SK-N-SH (cell line): ENCODE data around the gene USP51.

Source experiments
- CTCF ChIP-seq: fragments of 200-600 bp; sonication (generic); IDR thresholded peaks from 2 replicates; pipeline ENCODE4 v1.6.1; 2017; ENCODE audit warnings: antibody characterized with exemption, mild to moderate bottlenecking, moderate library complexity
- EP300 ChIP-seq, 2 experiments: IDR thresholded peaks; 2 replicates each; pipeline versions ENCODE4 v1.4.0 to v1.6.1; 2012; ENCODE audit warnings: borderline replicate concordance in 1 of 2, low read depth in 1 of 2, low read length in 1 of 2
- FOXM1 ChIP-seq: IDR thresholded peaks from 2 replicates; pipeline ENCODE4 v1.4.0; 2012; ENCODE audit warnings: low read depth, mild to moderate bottlenecking
- JUND ChIP-seq: IDR thresholded peaks from 2 replicates; pipeline ENCODE4 v1.4.0; 2012
- NFIC ChIP-seq: IDR thresholded peaks from 2 replicates; pipeline ENCODE4 v1.4.0; 2012; ENCODE audit warnings: borderline replicate concordance
- POLR2AphosphoS5 ChIP-seq: IDR thresholded peaks from 2 replicates; pipeline ENCODE4 v1.6.1; 2012; ENCODE audit warnings: low read depth, low read length
- RCOR1 ChIP-seq: fragments of 150-350 bp; IDR thresholded peaks from 2 replicates; pipeline ENCODE4 v1.6.1; 2017; ENCODE audit warnings: antibody characterized with exemption, low read length
- RXRA ChIP-seq: IDR thresholded peaks from 2 replicates; pipeline ENCODE4 v1.4.0; 2012; ENCODE audit warnings: low read depth, mild to moderate bottlenecking, borderline replicate concordance
- USF2 ChIP-seq: fragments of 150-350 bp; IDR thresholded peaks from 2 replicates; pipeline ENCODE4 v1.6.1; 2017; ENCODE audit warnings: antibody characterized with exemption, low read length, low read depth, borderline replicate concordance

GRCh38 chrX:55522596-55523276, 33.1 kb upstream of the USP51 start:
- TF ChIP-seq POLR2AphosphoS5 (no peak), CTCF (no peak), NFIC (no peak), RCOR1 (no peak), USF2 (no peak), RXRA (no peak), EP300 (IDR thresholded peaks at IDR 0.05; ENCODE audit: borderline replicate concordance in 1 of 2, low read depth in 1 of 2, low read length in 1 of 2) (no peak), FOXM1 (no peak), JUND (no peak)
